MM.1S (cell line): Measurements from ENCODE around the gene DSCAM.

ENCODE experiments used
- CTCF ChIP-seq: fragments of 300-600 bp; sonication (generic); IDR thresholded peaks from 2 replicates; pipeline ENCODE4 v1.5.1; 2016; ENCODE audit warnings: antibody characterized with exemption, low read length, mixed read lengths
- EZH2 ChIP-seq: fragments of 300-600 bp; sonication (generic); optimal IDR thresholded peaks from 2 replicates; pipeline ENCODE3; 2017; ENCODE audit warnings: low read depth, mild to moderate bottlenecking, antibody characterized with exemption, low read length, mixed read lengths

- TF ChIP-seq CTCF (no peak), EZH2 (no peak)
These were observed 226.4 kb downstream of the DSCAM start for GRCh38 chr21:40620386-40621145.
